D721Med (cell line): ENCODE measurements around the gene NAV2.

ENCODE experiments used
- DNase-seq: peaks from one replicate; pipeline ENCODE4 v3.0.0; 2011; ENCODE audit warnings: low spot score; ENCODE audit not compliant: insufficient read length
- FAIRE-seq: peaks from 2 replicates; lab custom pipeline; 2011; peaks lifted over from hg19 to GRCh38; lab: Jason Lieb, UNC
- TF ChIP-seq, protein P1 (sequence below): IDR thresholded peaks from 2 replicates; pipeline ENCODE4 v1.5.1; 2012; ENCODE audit warnings: mild to moderate bottlenecking, control low read depth; ENCODE audit not compliant: insufficient read depth; ENCODE audit errors: missing control alignments

The NAV2 gene

DNA sequence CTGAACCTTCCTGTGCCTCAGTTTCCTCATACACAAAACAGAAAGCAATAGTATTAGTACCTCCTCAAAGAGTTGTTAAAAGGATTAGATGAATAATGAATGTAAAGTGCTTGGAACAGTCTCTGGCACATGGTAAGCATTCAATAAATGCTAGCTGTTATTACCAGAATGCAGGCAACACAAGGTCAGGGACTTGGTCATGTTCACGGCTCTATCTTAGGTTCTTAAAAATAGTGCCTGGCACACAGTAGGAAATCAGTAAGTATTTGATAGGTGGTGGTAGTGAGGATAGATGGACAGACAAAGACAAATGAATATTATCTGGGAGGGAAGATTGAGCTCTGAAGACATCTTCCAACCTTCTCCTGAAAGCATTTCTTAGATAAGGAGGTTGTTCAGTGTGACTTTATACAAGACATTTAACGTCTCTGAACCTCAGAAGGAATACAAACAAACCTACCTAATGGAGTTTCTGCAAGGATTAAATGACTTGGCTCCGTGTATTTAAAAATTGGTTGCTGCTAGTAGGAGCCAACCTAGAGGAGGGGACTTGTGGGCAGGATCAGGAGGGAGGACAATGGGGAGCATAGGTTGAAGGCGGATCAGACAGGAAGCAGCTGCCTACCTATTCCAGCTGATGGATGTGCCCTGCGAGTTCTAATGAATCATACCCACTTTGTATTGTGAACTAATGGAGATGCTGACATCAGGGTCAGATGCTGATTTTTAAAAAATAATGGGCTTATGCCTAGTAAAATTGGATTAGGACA lies 353.6 kb downstream of the NAV2 start:
- TF ChIP-seq, protein P1, sequence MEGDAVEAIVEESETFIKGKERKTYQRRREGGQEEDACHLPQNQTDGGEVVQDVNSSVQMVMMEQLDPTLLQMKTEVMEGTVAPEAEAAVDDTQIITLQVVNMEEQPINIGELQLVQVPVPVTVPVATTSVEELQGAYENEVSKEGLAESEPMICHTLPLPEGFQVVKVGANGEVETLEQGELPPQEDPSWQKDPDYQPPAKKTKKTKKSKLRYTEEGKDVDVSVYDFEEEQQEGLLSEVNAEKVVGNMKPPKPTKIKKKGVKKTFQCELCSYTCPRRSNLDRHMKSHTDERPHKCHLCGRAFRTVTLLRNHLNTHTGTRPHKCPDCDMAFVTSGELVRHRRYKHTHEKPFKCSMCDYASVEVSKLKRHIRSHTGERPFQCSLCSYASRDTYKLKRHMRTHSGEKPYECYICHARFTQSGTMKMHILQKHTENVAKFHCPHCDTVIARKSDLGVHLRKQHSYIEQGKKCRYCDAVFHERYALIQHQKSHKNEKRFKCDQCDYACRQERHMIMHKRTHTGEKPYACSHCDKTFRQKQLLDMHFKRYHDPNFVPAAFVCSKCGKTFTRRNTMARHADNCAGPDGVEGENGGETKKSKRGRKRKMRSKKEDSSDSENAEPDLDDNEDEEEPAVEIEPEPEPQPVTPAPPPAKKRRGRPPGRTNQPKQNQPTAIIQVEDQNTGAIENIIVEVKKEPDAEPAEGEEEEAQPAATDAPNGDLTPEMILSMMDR, result no peak
- FAIRE-seq (no peak), DNase-seq (no peak)

DNA sequence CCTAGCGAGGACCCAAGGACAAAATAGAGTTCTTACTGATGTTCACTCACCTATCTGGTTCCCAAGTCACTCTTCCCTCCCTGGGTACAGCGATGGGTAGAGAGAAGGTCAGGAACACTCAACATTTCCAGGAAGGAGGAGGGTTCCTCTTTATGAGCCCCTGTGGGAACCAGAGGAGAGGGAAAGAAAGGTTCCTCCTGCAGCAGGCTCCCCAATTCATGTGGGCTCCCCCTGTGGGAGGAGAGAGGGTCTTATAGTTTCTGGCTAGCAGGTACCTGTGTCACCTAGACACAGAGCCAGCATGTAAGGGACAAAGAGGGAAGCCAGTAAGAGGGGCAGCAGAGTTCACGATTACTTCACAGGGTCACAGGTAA lies 354.1 kb downstream of the NAV2 start:
- TF ChIP-seq, protein P1, result no peak
- FAIRE-seq (no peak), DNase-seq (no peak)

DNA sequence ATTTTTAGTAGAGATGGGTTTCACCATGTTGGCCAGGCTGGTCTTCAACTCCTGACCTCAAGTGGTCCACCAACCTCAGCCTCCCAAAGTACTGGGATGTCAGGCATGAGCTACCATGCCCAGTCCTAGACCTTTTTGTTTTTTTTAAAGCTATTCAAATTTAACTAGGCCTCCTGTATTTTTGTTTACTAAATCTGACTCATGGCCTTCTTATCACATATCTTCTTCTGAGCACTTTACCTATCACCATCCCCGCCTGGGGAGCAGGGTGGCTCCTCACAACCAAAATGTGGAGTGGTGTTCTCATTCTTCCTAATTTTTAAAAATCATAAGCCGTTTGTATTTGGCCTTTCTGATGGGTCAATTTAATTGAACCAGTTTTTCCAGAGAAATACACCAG lies 355.0 kb downstream of the NAV2 start:
- no peak for DNase-seq
- FAIRE-seq, result no peak

DNA sequence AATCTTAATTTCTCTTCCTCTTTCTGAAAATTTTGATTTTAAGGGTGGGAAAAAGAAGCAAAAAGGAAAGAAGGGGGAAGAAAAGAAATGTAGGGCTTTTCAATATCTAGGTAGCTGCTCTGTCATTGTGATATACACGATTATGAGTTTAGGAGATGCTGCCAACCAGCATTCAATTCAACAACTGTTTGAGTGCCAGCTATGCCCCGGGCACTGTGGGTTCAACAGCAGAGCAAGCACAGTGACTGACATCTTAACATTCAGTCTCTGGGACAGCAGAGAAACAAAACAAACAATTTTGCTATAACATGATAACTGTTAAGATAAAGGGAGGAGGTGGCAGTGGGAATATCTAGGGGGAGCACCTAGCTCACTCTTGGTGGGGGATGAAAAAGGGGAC lies 356.1 kb downstream of the NAV2 start:
- FAIRE-seq (no peak), DNase-seq (no peak)

More for the DNA sequence above, 355.0 kb downstream of the NAV2 start:
- TF ChIP-seq, protein P1, result no peak

DNA sequence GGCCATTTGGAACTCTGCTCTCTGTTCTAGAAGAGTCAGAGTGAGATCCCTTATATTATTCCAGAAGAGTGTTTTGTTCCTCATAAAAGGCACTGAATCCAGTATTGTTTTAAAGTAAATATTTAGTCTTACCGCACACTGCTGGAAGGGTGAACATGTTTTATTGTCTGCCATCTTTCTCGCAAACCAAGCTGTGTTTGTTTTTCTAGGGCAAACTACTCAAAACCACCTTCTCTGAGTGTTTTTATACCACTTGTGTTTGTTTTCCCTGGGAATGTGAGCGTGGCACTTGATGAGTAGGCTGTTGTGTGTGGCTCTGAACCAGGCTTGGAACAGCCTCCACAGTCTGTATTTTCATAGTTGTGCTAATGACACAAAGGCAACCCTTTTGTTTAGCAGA lies 357.8 kb downstream of the NAV2 start:
- no peak for FAIRE-seq
- DNase-seq, result no peak
- TF ChIP-seq, protein P1, result no peak

More for the DNA sequence above, 356.1 kb downstream of the NAV2 start:
- TF ChIP-seq, protein P1, result no peak

DNA sequence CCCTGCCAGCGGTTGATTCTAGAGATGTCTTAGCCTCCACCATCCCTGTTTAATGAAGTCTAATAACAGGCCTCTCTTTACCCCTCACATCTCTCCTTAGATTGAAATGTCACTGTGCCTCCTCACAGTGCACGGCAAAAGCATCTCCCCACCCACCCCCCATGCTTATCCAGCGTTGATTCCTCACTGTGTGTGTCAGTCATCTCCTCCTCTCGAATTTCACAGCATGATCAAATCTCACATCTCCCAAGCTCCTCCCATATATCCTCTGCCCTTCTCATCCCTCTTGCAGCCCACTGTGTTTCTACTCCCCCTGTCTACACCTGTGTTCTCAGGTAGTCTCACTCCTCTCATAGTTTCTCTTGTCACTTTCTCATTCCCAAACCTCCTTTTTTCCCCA lies 363.0 kb downstream of the NAV2 start:
- FAIRE-seq, result no peak
- no peak for DNase-seq
- TF ChIP-seq, protein P1, result no peak

DNA sequence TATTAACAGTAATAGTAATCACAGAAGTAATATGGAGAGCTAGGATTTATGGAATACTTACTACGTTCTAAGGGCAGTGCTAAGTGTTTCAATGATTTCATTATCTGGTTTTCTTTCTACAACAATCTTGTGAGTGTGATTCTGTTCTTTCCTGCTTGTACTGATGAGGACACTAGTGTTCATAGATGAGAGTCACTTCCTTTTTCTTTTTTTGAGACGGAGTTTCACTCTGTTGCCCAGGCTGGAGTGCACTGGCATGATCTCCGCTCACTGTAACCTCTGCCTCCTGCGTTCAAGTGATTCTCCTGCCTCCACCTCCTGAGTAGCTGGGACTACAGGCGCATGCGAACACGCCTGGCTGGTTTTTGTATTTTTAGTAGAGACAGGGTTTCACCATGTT lies 366.2 kb downstream of the NAV2 start:
- FAIRE-seq (no peak), DNase-seq (no peak)
- TF ChIP-seq, protein P1, result no peak
